Measurements from ENCODE around the gene IGFL3.

Gene IGFL3

DNA sequence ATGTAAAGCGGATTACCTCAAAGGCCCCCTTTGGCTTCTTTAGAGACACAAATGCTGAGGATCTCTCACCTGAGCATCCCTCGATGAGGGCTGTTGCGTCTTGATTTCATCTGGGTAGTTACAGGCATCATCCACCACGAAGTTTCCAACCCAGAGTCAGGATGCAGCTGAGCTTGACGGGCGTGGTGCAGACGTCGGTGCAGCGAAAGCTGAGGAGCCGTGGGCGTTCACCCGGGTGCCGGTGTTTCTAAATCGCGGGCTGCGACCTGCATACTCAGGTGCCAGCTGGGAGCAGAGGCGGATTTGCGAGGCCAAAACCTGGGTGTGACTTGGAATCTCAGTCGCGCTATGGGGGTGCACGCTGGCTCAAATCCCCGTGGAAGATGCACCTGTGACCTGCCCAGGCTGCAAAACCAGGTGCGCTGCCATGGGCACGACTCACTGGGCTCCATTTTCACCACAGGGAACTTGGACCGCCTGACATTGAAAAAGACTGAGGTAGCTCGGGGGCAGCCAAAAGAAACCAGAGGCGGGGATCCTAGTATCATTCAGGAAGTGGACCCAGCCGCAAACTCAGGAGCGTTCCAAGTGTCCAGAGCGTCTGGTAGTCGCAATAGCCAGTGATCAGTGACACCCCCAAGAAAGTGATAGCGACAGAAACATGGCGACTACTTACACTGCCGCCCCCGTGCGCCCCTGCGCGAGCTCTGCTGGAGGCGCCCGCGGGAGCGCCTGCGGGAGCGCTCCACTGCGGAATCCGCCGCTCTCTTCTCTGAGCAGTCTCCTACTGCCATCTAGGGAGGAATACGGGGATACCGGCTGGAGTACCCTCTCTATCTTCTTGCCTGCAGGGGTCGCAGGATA is 47.3 kb downstream of the IGFL3 start:
- no peak overlapping the region for H3K9ac ChIP-seq (ENCODE audit: low read length in 2 of 2)
- H3K27ac ChIP-seq (ENCODE audit: low read length), result no peak overlapping the region
- H3K4me3 ChIP-seq (ENCODE audit: low read length in 2 of 2), result peak overlapping the region; percentile 49 to 57
- H3K4me1 ChIP-seq (ENCODE audit: control insufficient read depth, insufficient read depth, low read length), result peaks cover 8% of the 10 kb centered on the region
- H3K36me3 ChIP-seq (ENCODE audit: control insufficient read depth in 2 of 2, insufficient read depth in 2 of 2, low read length in 2 of 2), result no peaks in the 10 kb centered on the region
- peaks cover 33 to 35% of the 10 kb centered on the region in 2 donors for H3K27me3 ChIP-seq (ENCODE audit: control insufficient read depth in 1 of 2, insufficient read depth in 2 of 2, low read length in 2 of 2)
- peaks cover 0 to 6% of the 10 kb centered on the region in 2 donors for H3K9me3 ChIP-seq (ENCODE audit: control insufficient read depth in 2 of 2, low read length in 2 of 2)

DNA sequence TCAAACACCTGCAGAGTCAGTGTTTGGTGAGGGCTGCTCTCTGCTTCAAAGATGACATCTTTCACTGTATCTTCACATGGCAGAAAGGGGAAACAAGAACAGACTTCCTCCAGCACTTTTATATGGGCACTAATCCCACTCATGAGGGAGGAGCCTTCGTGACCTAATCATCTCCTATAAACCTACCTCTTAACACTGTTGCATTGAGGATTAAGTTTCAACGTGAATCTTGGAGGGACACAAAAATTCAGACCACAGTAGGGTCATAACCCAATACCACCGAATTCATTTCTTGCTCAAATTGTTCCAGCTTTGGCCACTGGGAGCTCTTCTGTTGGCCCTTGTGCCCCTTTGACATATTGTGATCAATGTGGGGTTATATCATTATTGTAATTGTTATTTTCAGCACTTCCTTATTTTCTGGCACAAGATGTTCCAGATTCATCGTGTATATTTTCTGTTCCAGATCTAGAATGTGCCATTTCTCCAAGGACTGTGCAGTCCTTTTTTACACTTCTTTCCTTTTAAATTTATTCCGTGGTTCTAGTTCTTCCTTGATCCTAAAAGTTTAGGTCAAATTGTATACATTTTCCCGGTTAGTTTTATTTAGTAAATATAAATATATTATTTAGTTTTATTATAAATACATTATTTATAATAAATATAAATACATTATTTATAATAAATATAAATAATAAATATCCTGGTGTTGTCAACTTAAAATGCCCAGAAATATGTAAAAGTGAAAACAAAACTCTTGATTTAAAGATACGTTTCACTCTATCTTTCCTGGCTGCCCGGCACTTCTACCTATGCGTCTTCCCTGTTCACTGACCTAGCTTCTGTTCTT is 48.2 kb downstream of the IGFL3 start:
- Histone ChIP-seq H3K4me3 (ENCODE audit: low read length in 2 of 2) (no peak overlapping the region), H3K4me1 (ENCODE audit: control insufficient read depth, insufficient read depth, low read length) (peaks cover 8% of the 10 kb centered on the region), H3K36me3 (ENCODE audit: control insufficient read depth in 2 of 2, insufficient read depth in 2 of 2, low read length in 2 of 2) (no peaks in the 10 kb centered on the region), H3K27ac (ENCODE audit: low read length) (no peak overlapping the region), H3K9ac (ENCODE audit: low read length in 2 of 2) (no peak overlapping the region), H3K9me3 (ENCODE audit: control insufficient read depth in 2 of 2, low read length in 2 of 2) (peaks cover 0 to 6% of the 10 kb centered on the region in 2 donors), H3K27me3 (ENCODE audit: control insufficient read depth in 1 of 2, insufficient read depth in 2 of 2, low read length in 2 of 2) (peaks cover 37% of the 10 kb centered on the region in 2 donors)

GRCh38 chr19:46073268-46073922 is 51.1 kb downstream of the IGFL3 start:
- H3K9me3 ChIP-seq (ENCODE audit: control insufficient read depth in 2 of 2, low read length in 2 of 2), result no peaks in the 10 kb centered on the region
- peaks cover 34 to 35% of the 10 kb centered on the region in 2 donors for H3K27me3 ChIP-seq (ENCODE audit: control insufficient read depth in 1 of 2, insufficient read depth in 2 of 2, low read length in 2 of 2)
- no peaks in the 10 kb centered on the region for H3K36me3 ChIP-seq (ENCODE audit: control insufficient read depth in 2 of 2, insufficient read depth in 2 of 2, low read length in 2 of 2)
- no peak overlapping the region for H3K4me3 ChIP-seq (ENCODE audit: low read length in 2 of 2)
- peaks cover 5% of the 10 kb centered on the region for H3K4me1 ChIP-seq (ENCODE audit: control insufficient read depth, insufficient read depth, low read length)
- no peak overlapping the region for H3K27ac ChIP-seq (ENCODE audit: low read length)
- no peak overlapping the region for H3K9ac ChIP-seq (ENCODE audit: low read length in 2 of 2)
